Thyroid gland (tissue), 4 donors: ENCODE measurements around the gene PTPRG.

ENCODE experiments used
- POLR2A ChIP-seq, 2 donors: fragments of 450-650 bp; IDR thresholded peaks; one replicate each; pipeline ENCODE4 v1.6.1; 2017; ENCODE audit warnings: antibody characterized with exemption in 2 of 2, mild to moderate bottlenecking in 2 of 2, moderate library complexity in 1 of 2
- TF ChIP-seq, protein P1 (sequence below), 6 experiments: fragments of 200-600 bp in 3 of 6; fragments of 450-650 bp in 3 of 6; sonication (generic) in 3 of 6; IDR thresholded peaks; one replicate each; pipeline ENCODE4 v1.5.1; 2016 to 2019; ENCODE audit warnings: antibody characterized with exemption in 6 of 6, mild to moderate bottlenecking in 2 of 6, inconsistent platforms in 1 of 6, moderate library complexity in 1 of 6

DNA sequence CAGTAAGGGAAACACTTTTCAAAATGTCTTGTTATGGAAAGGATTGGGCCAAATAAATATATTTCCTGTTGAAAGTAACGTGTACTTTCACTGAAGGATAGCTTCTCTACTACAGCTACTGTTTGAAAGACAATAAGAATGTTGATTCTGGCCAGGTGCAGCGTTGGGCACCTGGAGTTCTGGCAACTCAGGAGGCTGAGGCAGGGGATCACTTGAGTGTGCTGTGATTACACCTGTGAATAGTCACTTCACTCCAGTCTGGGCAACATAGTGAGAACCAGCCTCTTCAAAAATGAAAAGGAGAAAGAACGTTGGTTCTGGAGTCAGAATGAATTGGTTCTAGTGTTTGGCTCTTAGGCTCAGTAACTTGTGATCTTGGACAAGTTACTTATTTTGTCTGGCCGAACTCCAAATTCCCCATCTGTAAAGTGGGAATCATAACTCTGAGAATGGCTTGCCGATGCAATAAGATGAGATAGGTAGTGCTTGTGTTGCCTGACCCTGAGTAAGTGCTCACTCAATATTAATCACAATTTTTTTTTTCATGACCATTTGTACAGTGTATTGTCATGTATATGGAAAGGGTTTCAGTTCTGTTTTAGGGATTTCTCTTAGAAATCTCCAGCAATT is 310.8 kb downstream of the PTPRG start:
- TF ChIP-seq, protein P1, sequence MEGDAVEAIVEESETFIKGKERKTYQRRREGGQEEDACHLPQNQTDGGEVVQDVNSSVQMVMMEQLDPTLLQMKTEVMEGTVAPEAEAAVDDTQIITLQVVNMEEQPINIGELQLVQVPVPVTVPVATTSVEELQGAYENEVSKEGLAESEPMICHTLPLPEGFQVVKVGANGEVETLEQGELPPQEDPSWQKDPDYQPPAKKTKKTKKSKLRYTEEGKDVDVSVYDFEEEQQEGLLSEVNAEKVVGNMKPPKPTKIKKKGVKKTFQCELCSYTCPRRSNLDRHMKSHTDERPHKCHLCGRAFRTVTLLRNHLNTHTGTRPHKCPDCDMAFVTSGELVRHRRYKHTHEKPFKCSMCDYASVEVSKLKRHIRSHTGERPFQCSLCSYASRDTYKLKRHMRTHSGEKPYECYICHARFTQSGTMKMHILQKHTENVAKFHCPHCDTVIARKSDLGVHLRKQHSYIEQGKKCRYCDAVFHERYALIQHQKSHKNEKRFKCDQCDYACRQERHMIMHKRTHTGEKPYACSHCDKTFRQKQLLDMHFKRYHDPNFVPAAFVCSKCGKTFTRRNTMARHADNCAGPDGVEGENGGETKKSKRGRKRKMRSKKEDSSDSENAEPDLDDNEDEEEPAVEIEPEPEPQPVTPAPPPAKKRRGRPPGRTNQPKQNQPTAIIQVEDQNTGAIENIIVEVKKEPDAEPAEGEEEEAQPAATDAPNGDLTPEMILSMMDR (IDR thresholded peaks at IDR 0.05) = no peak
- TF ChIP-seq POLR2A (IDR thresholded peaks at IDR 0.05) = no peak
